NCI-H748 treated with DMSO at 0.1 percent for 48 hours (cell line): Measurements from ENCODE around the gene NTMT1.

Experiments used
- DNase-seq: peaks from one replicate; lab custom pipeline; 2025; lab: John Stamatoyannopoulos, UW

Gene NTMT1

DNA sequence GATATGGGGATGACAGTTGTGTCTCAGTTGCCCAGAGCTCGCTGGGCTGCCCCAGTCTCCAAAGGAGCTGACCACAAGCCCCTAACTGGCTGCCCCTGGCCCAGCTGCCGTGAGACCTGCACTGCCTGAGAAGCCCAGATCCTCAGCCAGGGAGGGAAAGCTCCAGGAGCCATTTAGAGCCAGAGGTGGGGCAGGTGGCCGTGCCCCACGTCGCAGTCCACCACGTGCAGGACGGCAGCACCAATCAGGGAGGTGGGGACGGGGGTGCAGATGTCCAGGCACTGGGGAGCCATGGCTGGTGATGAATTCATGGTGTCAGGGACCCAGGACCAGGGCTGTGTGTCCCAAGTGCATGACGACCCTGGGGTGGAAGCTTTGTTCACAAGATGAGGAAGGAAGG lies 52.9 kb downstream of the NTMT1 start:
- no peak for DNase-seq

- DNase-seq = no peak
Observed at GRCh38 chr9:129679537-129679936, 53.6 kb downstream of the NTMT1 start.

DNA sequence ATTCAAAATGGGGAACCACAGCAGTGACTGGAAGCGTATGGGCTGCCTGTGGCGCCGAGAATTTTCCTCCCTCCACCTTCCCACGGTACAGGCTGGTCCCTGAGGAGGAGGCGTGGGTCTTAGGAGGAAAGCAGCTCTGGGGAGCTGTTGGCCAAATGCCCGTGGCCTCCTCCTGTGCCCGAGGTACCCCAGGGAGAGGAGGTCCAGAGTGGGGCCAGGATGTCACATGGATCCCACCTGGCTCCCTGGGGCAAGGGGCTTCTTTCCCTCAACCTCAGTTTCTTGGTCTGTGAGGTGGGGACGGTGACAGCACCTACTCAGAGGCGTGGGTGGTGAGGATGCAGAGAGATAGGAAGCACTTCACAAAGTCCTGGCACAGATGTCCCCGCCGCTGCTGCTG lies 56.0 kb downstream of the NTMT1 start:
- no peak for DNase-seq

GRCh38 chr9:129682381-129682780 lies 56.4 kb downstream of the NTMT1 start:
- DNase-seq = no peak

DNA sequence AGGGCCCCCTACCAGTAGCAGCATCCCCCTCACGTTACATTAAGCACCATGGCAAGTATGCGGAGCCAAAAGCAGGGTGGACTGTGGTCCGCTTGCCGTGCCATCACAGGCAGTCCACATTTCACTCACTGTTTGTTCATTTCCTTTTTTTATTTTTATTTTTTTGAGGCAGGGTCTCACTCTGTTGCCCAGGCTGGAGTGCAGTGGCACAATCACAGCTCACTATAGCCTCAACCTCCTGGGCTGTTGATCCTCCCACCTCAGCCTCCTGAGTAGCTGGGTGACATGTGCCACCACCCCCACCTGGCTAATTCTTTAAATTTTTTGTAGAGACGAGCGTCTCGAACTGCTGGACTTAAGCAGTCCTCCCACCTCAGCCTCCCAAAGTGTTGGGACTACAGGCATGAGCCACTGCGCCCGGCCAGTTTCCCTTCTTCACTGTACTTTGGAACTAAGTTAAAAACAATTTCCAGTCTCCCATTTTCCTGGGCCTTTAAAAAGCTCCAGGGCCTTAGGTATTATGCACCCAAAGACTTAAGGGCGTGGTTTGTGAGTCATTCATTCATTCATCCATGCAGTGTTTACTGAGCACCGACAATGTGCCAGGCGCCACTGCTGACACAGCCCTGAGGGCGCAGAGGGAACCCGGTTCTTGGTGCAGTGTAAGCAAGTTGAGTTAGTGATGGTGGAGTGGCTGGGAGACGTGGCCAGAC lies 59.4 kb downstream of the NTMT1 start:
- DNase-seq = no peak
